Choroid plexus epithelial cell (primary cell): ENCODE results near the gene AKAIN1.

Experiments used
- DNase-seq: peaks from one replicate; pipeline ENCODE4 v3.0.0-alpha.2; 2010; ENCODE audit warnings: low read depth
- H3K4me3 ChIP-seq: 2 replicates; pipeline ENCODE4 v1.5.1; 2011; ENCODE audit warnings: low read depth, mild to moderate bottlenecking, control low read depth, low read length, moderate library complexity
- TF ChIP-seq, protein P1 (sequence below): conservative IDR thresholded peaks from 2 replicates; pipeline ENCODE4 v1.5.1; 2011; ENCODE audit warnings: low read depth, mild to moderate bottlenecking, control low read depth, inconsistent platforms, low read length, moderate library complexity

Gene AKAIN1

DNA sequence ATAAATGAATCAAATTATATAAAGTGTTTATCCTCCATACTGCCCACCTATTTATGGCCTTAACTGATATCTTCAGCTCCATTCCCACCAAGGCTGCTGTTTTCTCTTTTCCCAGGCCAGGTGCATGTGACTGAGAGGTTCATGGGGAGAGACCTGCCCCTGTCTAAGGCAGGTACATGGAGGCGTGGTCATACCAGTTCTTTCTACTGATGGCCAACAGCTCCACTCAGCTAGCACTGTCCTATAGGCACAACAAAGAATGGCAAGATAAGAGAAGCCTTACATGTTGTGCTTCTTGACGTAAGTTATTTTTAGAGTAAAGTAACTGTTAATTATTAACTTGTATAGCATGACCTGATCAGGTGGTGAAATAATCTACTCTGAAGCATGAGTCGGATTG is 16.8 kb downstream of the AKAIN1 start:
- TF ChIP-seq, protein P1, sequence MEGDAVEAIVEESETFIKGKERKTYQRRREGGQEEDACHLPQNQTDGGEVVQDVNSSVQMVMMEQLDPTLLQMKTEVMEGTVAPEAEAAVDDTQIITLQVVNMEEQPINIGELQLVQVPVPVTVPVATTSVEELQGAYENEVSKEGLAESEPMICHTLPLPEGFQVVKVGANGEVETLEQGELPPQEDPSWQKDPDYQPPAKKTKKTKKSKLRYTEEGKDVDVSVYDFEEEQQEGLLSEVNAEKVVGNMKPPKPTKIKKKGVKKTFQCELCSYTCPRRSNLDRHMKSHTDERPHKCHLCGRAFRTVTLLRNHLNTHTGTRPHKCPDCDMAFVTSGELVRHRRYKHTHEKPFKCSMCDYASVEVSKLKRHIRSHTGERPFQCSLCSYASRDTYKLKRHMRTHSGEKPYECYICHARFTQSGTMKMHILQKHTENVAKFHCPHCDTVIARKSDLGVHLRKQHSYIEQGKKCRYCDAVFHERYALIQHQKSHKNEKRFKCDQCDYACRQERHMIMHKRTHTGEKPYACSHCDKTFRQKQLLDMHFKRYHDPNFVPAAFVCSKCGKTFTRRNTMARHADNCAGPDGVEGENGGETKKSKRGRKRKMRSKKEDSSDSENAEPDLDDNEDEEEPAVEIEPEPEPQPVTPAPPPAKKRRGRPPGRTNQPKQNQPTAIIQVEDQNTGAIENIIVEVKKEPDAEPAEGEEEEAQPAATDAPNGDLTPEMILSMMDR, result no peak
- H3K4me3 ChIP-seq, result no peak overlapping the region
- DNase-seq, result no peak

DNA sequence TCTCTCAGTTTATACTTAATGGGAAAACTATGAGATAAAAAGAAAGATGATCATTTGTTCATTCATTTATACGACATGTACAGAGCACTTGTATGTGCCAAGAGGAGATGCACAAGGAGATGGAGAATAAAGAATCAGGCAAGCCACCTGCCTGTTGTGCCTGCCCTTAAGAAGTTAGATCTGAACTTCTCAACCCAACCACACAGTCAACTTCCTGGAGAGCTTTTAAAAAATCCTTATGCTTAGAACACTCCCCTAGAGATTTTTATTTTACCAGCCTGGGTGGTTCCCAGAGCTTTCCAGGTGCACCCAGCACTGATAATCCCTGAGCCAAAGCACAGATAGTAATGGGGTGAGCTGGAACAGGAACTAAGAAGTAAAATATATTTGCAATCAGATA is 18.5 kb downstream of the AKAIN1 start:
- H3K4me3 ChIP-seq, result no peak overlapping the region
- no peak for DNase-seq
- TF ChIP-seq, protein P1, result no peak

DNA sequence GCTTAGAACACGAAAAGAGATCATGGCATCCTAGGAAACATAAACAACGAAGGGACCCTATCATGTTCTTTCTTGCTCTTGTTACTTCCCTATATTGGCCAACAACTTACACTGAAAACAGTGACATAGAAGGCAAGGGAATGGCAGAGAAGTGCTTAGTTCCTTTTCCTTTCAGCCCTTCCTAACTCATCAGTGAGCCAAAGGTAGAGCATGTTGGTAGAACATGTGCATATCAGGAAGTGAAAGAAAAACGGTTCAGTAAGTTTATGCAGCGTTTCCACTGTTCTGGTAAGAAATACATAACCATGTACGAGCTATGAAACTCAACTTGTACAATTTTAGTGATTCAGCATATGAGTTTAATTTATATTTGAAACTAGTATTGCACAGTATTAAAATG is 21.7 kb downstream of the AKAIN1 start:
- H3K4me3 ChIP-seq, result no peak overlapping the region
- DNase-seq, result no peak
- TF ChIP-seq, protein P1, result no peak

DNA sequence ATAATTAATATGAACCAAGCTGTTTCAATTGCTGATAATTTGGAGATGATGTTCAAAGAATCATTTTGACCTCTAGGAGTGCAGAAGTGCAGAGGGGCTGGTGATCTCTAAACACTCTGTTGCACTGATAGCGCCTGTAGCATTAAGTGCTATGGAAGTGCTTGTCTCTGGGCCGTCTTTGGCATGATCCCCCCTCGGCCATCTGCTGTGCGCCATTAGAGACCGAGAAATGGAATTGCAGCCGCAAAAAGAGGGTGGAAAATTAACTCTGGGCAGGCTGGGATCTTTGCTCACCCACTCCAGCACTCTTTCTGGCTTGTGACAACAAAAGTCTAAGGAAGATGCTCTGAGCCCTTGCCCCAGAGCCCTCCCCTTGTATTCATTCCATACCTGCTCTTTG is 23.4 kb downstream of the AKAIN1 start:
- TF ChIP-seq, protein P1, result no peak
- no peak for DNase-seq
- H3K4me3 ChIP-seq, result no peak overlapping the region

DNA sequence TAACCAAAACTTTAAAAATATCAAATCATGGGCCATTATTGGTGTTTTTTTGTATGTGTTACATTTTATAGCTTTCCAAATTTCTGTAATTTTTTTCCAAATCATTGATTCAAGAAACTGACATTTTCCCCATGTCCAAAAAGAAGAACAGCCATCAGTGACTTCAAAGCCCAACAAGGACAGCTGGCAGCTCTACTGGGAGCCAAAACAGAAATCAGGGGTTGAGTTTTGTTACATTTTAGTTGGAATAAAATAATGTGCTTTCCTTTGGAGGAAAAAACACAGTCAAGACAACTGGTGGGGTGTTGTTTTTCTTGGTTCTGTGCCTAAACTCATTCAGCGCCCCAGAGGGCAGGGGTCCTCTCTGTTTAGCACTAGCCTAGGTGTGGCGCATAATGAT is 23.8 kb downstream of the AKAIN1 start:
- TF ChIP-seq, protein P1, result no peak
- no peak overlapping the region for H3K4me3 ChIP-seq
- DNase-seq, result no peak

DNA sequence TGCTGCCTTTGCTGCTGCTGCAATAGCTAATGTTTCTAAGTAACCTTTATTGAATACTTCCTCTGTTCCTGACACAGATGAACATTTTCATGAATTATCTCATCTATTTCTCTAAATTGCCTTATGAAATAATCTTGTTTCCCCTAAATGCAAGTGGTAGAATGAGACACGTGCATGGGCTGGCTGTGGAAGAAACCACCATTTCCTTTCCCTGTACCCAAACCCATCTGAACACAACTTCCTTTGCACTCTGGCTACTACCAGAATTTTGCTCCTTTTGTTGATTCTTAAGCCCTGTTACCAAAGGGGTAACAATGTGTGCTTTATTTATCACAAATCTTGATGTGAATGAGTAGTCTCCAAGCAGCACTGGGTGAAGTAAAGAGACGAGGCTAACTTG is 29.2 kb downstream of the AKAIN1 start:
- no peak overlapping the region for H3K4me3 ChIP-seq
- no peak for DNase-seq
- TF ChIP-seq, protein P1, result no peak

DNA sequence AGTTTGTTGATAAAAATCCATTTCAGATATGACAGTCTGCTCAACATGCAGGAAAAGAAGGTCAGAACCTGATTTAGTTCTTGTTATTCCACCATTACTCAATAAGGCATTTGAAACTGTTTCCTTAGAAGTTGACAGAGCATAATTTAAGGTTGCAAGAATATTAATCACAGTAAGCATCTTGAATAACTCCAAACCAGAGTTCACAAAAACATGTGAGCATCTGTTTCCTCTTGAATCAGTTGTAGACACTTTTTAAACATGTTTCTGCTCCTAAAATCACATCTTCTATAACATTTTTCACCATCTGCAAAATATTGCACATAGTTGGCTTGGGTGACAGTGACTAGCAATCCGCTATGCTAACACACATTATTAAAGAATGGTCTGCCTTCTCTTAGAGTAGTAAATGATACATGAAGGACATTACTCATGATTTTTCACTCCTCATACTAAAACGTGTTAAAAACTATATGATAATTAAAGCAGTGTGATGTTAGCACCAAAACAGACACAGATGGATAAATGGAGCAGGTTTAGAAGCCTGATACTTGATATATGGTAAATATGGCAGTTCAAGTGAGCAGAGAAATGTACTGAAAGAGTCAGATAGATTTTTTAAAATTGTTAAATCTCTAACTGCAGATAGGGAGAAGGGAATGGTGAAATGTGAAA is 30.3 kb downstream of the AKAIN1 start:
- TF ChIP-seq, protein P1, result no peak
- H3K4me3 ChIP-seq, result no peak overlapping the region
- DNase-seq, result no peak
